HUES6 (cell line): ENCODE measurements around the gene PPY.
"Not testable (repeated sequence)": the region's sequence is repeated elsewhere in the genome, so short reads cannot be mapped to it uniquely, and the experiment has no call there.

ENCODE experiments used
- H3K27ac ChIP-seq: 2 replicates; pipeline ENCODE4 v1.7.0; 2013; ENCODE audit warnings: low read depth, mild to moderate bottlenecking, low read length, inconsistent platforms
- H3K27me3 ChIP-seq: 2 replicates; pipeline ENCODE4 v1.6.1; 2013; ENCODE audit warnings: low read length; ENCODE audit not compliant: control insufficient read depth, insufficient read depth
- H3K36me3 ChIP-seq: 2 replicates; pipeline ENCODE4 v1.6.1; 2013; ENCODE audit warnings: low read length; ENCODE audit not compliant: control insufficient read depth, insufficient read depth
- H3K4me1 ChIP-seq: 2 replicates; pipeline ENCODE4 v1.6.1; 2013; ENCODE audit warnings: low read length; ENCODE audit not compliant: control insufficient read depth, insufficient read depth
- H3K4me3 ChIP-seq: 2 replicates; pipeline ENCODE4 v1.5.1; 2013; ENCODE audit warnings: low read depth, low read length
- H3K9ac ChIP-seq: one replicate; pipeline ENCODE4 v1.6.1; 2013; ENCODE audit warnings: mild to moderate bottlenecking, low read length
- H3K9me3 ChIP-seq: 2 replicates; pipeline ENCODE4 v1.6.1; 2013; ENCODE audit warnings: low read depth, low read length; ENCODE audit not compliant: control insufficient read depth, insufficient read depth

The PPY gene

GRCh38 chr17:43901861-43902589, 40.3 kb downstream of the PPY start:
- no peak overlapping the region for H3K9ac ChIP-seq
- peaks cover 44% of the 10 kb centered on the region for H3K27me3 ChIP-seq
- peaks cover 6% of the 10 kb centered on the region; the same call in 1 of the 2 replicates for H3K36me3 ChIP-seq
- H3K27ac ChIP-seq: no peak overlapping the region
- peaks cover 43% of the 10 kb centered on the region for H3K4me1 ChIP-seq
- no peaks in the 10 kb centered on the region for H3K9me3 ChIP-seq
- H3K4me3 ChIP-seq: no peak overlapping the region

- Histone ChIP-seq H3K4me3 (peak overlapping the region; percentile 65), H3K9ac (no peak overlapping the region), H3K27me3 (peaks cover 40% of the 10 kb centered on the region), H3K9me3 (no peaks in the 10 kb centered on the region), H3K36me3 (peaks cover 6% of the 10 kb centered on the region; the same call in 1 of the 2 replicates), H3K27ac (no peak overlapping the region), H3K4me1 (peaks cover 39% of the 10 kb centered on the region)
These were observed 41.2 kb downstream of the PPY start for GRCh38 chr17:43900858-43901754.

- Histone ChIP-seq H3K27me3 (peaks cover 32% of the 10 kb centered on the region), H3K9ac (no peak overlapping the region), H3K27ac (no peak overlapping the region), H3K4me1 (peaks cover 31% of the 10 kb centered on the region), H3K9me3 (no peaks in the 10 kb centered on the region), H3K36me3 (peaks cover 6% of the 10 kb centered on the region; the same call in 1 of the 2 replicates), H3K4me3 (peak overlapping the region; percentile 65)
These were observed 42.0 kb downstream of the PPY start for GRCh38 chr17:43900183-43900857.

- Histone ChIP-seq H3K9ac (no peak overlapping the region), H3K9me3 (no peaks in the 10 kb centered on the region), H3K36me3 (peaks cover 6% of the 10 kb centered on the region; the same call in 1 of the 2 replicates), H3K27me3 (peaks cover 18% of the 10 kb centered on the region), H3K27ac (no peak overlapping the region), H3K4me1 (peaks cover 28% of the 10 kb centered on the region), H3K4me3 (no peak overlapping the region)
These were observed 43.8 kb downstream of the PPY start for GRCh38 chr17:43898446-43898845.

GRCh38 chr17:43897831-43898230, 44.4 kb downstream of the PPY start:
- Histone ChIP-seq H3K4me1 (peaks cover 34% of the 10 kb centered on the region), H3K36me3 (peaks cover 6% of the 10 kb centered on the region; the same call in 1 of the 2 replicates), H3K27me3 (peaks cover 16% of the 10 kb centered on the region), H3K27ac (no peak overlapping the region), H3K9ac (no peak overlapping the region), H3K9me3 (no peaks in the 10 kb centered on the region), H3K4me3 (no peak overlapping the region)

GRCh38 chr17:43894494-43894893, 47.8 kb downstream of the PPY start:
- not testable (repeated sequence) for H3K36me3 ChIP-seq, H3K4me3 ChIP-seq, H3K9ac ChIP-seq, H3K9me3 ChIP-seq, H3K27ac ChIP-seq, H3K27me3 ChIP-seq
- H3K4me1 ChIP-seq: peaks cover 24% of the 10 kb centered on the region

- Histone ChIP-seq H3K27ac (peak overlapping the region; percentile 30; the same call in 1 of the 2 replicates), H3K4me3 (0 out of 2 replicates have a peak overlapping the region, but pooled peaks have one; percentile 4), H3K9me3 (no peaks in the 10 kb centered on the region), H3K36me3 (peaks cover 3% of the 10 kb centered on the region; the same call in 1 of the 2 replicates), H3K4me1 (peaks cover 21% of the 10 kb centered on the region), H3K27me3 (no peaks in the 10 kb centered on the region), H3K9ac (no peak overlapping the region)
These were observed 49.7 kb downstream of the PPY start for GRCh38 chr17:43892647-43892952.

GRCh38 chr17:43891851-43892646, 50.2 kb downstream of the PPY start:
- H3K9ac ChIP-seq: no peak overlapping the region
- peaks cover 21% of the 10 kb centered on the region for H3K4me1 ChIP-seq
- no peaks in the 10 kb centered on the region for H3K36me3 ChIP-seq
- 0 out of 2 replicates have a peak overlapping the region, but pooled peaks have one; percentile 4 for H3K4me3 ChIP-seq
- H3K27me3 ChIP-seq: no peaks in the 10 kb centered on the region
- peak overlapping the region; percentile 30; the same call in 1 of the 2 replicates for H3K27ac ChIP-seq
- no peaks in the 10 kb centered on the region for H3K9me3 ChIP-seq
